22Rv1 (cell line): ENCODE results near the gene ZNF761.

Source experiments
- H3K27ac ChIP-seq: fragments of 450-650 bp; 2 replicates; pipeline ENCODE4 v1.5.1; 2017
- ZFX ChIP-seq: fragments of 450-650 bp; IDR thresholded peaks from 2 replicates; pipeline ENCODE4 v1.6.1; 2017; ENCODE audit warnings: antibody characterized with exemption, borderline replicate concordance
- TF ChIP-seq, protein P1 (sequence below): fragments of 450-650 bp; IDR thresholded peaks from 2 replicates; pipeline ENCODE4 v1.5.1; 2017; ENCODE audit warnings: mild to moderate bottlenecking

Gene ZNF761

DNA sequence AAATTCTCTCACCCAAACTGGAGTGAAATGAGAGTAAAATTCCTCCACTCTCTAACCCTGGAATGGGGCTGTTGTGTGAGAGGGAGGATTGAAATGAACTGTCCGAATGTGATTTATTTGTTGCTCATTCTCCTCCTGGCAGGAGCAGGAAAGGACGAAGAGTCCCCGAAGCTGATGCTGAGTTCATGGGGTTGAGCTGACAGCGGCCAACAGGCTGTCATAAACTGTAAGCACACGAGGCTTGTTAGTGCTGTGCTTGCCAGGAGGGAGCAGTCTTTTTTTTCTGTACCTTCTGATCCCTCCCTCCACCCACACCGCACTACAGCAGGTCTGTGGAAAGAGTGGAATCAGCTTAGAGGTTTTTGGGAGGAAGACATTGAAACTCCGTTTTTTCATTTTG lies 73.1 kb downstream of the ZNF761 start:
- H3K27ac ChIP-seq: no peak overlapping the region
- TF ChIP-seq, protein P1, sequence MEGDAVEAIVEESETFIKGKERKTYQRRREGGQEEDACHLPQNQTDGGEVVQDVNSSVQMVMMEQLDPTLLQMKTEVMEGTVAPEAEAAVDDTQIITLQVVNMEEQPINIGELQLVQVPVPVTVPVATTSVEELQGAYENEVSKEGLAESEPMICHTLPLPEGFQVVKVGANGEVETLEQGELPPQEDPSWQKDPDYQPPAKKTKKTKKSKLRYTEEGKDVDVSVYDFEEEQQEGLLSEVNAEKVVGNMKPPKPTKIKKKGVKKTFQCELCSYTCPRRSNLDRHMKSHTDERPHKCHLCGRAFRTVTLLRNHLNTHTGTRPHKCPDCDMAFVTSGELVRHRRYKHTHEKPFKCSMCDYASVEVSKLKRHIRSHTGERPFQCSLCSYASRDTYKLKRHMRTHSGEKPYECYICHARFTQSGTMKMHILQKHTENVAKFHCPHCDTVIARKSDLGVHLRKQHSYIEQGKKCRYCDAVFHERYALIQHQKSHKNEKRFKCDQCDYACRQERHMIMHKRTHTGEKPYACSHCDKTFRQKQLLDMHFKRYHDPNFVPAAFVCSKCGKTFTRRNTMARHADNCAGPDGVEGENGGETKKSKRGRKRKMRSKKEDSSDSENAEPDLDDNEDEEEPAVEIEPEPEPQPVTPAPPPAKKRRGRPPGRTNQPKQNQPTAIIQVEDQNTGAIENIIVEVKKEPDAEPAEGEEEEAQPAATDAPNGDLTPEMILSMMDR: no peak

DNA sequence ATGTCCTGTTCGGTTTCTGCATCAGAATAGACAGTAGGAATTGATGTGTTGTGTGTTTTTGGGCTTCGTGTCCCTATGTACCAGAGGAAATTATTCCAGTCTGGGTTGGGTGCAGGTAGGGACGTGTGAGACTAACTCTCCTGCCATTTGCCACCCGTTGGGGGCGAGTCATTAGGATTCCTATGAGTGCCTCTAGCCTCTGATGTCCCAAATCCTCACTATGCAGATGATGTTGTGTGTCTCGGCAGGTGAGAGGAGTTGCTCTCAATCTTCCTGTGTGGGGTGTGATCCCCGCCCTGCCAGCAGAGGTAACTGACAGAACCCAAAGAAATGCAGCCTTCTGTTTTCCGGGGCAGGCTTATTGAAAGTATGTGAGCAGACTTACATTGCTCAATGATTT lies 74.9 kb downstream of the ZNF761 start:
- TF ChIP-seq, protein P1: no peak
- TF ChIP-seq ZFX: no peak
- H3K27ac ChIP-seq: no peak overlapping the region
